GM18526 (cell line): ENCODE results near the gene RMDN2.

Experiments used
- POLR2A ChIP-seq: IDR thresholded peaks from 3 replicates; pipeline ENCODE4 v1.6.1; 2011; ENCODE audit not compliant: insufficient read length; ENCODE audit errors: extremely low read depth

The RMDN2 gene

DNA sequence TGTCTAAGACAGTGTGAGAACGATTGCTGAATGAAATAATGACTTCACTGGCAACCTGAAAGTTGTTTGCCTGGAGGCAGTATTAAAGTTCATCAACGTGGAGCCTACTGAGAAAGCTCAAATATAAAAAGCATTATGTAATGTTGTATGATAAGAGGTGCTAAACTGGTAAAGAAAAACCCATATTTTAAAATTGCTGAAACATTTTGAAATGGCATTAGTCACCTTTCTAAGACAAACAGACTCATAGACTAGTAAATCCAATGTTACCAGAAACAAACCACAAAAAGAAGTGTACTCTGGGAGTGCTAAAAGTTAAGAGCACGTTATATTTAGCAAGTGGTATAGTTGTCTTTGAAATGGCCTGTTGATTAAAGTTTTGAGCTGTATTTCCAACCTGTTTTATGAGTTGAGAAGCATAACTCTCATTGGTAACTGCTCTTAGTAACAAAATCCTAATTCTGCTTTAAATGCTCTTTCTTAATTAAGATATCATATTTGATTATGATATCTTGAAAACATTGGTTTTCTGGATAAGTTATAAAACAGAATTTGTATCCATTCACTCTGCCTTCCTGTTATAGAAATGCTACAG is 88.2 kb downstream of the RMDN2 start:
- TF ChIP-seq POLR2A = no peak

DNA sequence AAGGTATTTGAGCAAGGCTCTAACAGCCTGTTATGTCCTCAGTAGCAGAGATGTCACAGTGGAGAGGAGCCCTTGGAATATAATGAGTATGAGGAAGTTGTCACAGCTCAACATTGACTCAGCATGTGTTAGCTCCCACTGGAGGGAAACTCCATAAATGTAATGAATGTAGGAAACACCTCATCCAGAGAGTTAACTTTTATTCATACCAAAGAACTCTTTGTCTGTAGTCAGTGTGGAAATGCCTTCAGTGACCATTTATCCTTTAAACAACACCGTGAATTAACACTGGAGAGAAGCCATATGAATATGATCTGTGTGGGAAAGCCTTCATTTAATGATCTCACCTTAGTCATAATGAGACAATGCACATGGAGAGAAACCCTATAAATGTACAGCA is 91.1 kb downstream of the RMDN2 start:
- no peak for TF ChIP-seq POLR2A

DNA sequence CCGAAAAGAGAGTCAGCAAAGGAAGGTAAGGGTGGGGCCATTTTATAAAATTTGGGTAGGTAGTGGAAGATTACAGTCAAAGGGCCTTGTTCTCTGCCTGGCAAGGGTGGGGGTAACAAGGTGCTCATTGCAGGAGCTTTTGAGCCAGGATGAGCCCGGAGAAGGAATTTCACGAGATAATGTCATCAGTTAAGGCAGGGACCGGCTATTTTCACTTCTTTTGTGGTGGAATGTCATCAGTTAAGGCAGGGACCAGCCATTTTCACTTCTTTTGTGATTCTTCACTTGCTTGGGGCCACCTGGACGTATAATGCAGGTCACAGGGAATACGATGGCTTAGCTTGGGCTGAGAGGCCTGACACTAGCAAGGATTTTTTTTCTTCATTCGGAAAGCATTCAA is 92.7 kb downstream of the RMDN2 start:
- TF ChIP-seq POLR2A = no peak

DNA sequence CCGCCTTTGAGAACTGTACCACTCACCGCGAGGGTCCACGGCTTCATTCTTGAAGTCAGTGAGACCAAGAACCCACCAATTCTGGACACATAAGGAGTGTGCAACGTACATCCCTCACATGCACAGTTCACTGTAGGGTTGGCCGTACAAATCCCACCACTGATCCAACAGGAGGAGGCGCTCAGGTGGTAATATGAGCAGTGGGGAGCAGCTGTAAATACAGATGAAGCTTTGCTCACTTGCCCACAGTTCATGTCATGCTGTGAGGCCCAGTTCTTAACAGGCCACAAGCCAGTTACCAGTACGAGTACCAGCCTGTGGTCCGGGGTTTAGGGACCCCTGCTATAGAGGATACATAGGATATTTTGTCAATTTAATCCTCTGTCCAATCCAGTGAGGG is 96.5 kb downstream of the RMDN2 start:
- TF ChIP-seq POLR2A = no peak

DNA sequence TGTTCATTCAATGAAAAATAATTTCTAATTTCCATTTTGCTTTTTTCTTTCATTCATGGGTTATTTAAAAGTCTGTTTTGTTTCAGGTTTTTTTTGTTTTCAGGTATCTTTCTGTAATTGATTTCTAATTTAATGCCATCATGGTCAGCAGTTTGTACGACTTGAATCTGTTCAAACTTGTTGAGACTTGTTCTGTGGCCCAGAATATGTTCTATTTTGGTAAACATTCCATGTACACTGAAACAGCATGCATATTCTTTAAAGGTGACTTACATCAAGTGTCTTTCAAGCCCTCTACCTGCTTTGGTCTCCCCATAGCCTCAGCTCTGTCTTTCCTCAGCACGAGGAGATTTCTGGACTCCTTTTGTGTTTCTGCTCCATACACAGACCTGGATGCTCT is 101.8 kb downstream of the RMDN2 start:
- TF ChIP-seq POLR2A = no peak

DNA sequence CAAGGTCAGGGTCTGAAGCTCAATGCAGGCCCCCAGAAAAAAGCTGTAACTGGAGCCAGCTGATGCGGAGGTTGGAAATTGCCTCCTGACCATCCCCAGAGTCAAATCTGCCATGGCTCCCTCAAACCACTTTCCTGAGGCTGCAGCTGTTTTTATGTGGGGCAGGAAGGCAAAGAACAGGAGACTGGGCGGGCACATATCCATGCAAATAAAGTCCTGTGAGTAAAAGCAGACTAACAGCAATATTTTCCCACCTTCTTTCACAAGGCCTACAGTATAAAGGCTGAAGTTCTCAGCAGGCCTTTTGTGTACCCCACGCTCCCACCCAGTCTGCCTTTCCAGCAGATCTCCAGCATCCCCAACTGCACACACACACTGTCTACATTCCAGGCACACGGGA is 103.7 kb downstream of the RMDN2 start:
- TF ChIP-seq POLR2A = no peak

DNA sequence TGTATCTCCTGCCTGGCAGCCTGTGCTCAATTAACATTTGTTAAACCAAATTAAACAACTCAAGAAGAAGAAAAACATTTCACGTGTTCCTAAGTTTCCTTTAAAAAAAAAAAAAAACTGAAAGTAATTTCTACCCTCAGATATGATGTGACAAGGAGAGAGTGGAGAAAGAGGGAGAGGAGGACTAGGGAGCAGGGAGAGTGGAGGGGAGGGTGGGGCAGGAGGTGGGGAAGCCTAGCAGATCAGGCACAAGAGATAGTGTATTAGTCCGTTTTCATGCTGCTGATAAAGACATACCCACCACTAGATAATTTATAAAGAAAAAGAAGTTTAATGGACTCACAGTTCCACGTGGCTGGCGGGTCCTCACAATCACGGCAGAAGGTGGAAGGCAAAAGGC is 104.4 kb downstream of the RMDN2 start:
- TF ChIP-seq POLR2A = no peak

DNA sequence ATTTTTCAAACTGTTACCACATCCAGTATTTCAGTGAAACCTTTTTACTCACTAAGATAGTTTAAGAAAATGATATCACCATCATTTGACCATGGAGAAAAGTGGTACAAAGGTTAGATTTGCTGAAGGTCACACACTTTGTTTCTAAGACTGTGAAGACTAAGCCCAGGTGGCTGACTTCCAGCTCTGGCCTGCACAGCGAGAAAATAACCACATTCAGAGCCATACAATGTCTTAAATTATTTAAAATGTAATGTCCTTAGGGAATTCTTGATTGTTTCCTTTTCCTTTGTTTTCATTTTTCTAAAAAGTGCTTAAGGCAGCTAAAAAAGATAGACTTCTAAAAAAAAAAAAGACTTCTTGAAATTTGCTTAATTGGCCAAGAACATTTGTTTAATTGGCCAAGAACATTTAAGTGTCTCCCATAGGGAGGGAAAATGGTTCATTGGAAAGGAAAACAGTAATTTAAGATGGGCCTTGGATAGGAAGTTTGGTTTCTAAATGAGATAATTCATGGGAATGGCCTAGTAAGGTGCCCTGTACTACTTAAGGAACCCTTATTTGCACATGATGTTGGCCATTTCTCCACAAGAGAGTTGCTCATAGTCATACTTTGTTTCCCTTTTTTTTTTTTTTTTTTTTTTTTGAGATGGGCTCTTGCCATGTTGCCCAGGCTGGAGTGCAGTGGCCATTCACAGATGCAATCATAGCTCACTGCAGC is 105.7 kb downstream of the RMDN2 start:
- TF ChIP-seq POLR2A = no peak

DNA sequence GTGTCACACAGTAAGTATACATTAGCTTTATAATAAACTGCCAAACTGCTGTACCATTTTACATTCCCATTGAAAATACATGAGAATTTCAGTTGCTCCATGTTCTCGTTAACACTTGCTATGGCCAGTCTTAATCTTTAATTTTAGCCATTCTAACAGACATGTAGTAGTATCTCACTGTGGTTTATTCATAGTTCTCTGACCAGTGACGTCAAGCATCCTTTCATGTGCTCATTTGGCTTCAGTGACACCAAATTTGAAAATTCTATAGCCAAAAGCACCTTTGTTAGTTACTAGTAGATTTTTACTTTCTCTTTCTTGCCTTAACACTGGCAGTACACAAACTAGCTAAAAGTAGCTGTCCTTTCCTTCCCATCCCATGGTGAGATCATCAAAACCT is 107.9 kb downstream of the RMDN2 start:
- no peak for TF ChIP-seq POLR2A

DNA sequence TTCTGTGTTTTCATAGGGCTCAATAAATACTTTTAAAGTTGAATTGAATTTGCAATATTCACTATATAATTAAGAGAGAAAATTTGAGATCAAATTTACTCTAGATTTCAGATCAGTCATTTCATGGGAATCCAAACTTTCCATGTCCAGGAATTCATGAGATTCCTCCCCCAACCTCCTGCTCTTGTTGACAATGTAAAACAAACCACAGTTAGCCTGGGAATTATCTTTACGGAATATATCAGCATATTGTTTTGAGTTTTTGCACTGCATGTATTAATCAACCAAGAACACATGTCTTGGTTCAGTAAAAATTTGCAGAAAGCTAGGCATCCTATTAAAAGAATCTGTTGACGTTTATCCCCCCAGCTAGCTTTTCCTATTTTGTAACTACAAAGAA is 108.6 kb downstream of the RMDN2 start:
- TF ChIP-seq POLR2A = no peak

DNA sequence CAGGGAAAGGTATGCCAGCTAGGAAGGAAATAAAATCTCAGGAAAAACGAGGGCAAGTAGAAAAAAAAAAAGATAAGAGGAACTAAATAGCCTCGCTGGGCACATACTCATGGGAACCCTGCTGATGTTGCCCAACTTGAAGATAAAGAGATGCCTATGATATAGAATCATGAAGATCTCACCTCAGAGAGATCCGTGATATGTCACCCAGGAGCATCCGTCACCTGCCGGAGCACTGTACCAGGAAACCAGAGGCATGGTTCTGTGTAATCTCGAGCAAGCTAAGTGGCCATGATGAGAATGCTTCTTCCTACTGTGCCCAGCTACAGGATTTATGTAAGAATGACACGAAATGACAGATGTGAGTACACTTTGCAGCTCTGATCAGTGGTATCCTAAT is 110.9 kb downstream of the RMDN2 start:
- no peak for TF ChIP-seq POLR2A

DNA sequence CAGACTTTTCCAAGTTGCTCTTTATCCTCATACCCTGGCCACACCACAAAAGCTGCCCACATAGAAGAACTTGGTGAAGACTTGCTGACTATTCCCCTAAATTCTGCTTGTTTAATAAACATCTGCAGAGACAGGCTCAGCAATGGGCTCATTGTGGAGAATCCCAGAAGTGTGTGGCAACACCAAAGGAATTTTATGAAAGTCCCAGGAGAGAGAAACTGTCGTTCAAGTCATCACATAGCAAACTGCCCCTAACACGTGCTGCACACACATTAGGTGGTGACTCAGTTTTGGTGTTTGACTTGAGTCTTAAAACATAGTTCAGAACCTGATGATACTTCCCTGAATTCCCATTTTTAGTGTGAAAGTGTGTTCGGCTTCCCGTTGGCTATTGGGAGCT is 112.2 kb downstream of the RMDN2 start:
- TF ChIP-seq POLR2A = no peak

DNA sequence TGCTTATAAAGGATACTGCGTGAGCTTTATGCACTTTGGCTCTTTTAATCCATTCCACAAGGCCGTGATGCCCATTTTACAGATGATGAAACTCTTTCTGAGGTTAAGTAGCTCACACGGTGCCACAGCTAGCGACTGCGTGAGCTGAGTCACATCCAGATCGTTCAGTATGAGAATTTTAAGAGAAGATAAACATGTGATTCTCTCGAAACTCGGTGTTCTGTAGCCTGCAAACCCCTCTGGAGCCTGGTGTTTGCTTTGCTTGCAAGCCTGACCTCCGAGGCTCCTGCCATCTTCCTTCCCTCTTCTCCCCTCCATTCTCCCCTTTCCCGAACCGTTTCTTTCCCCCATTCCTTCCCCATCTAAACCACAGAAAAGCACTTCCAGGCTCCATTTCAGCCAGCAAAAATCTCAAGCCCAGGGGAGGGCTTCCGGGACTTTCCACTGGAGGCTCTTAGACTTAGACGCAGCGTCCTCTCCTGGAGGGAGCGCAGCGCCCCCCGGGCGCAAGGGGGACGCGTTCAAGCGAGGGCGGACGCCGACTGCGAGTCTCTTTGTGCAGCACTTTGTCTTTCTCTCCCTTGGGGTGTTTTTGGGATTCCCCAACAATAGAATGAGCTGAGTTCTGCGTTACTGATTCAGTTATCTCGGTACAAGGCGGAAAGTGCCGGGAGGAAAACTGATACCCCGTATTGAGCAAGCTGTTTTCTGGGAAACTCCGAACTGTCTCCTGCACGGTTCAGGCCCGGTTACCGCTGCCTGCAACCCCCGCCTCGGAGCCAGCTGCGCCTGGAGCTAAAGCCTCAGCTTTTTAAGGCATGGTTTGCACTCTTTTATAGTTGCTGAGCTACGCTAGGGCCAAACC is 112.9 kb downstream of the RMDN2 start:
- no peak for TF ChIP-seq POLR2A

DNA sequence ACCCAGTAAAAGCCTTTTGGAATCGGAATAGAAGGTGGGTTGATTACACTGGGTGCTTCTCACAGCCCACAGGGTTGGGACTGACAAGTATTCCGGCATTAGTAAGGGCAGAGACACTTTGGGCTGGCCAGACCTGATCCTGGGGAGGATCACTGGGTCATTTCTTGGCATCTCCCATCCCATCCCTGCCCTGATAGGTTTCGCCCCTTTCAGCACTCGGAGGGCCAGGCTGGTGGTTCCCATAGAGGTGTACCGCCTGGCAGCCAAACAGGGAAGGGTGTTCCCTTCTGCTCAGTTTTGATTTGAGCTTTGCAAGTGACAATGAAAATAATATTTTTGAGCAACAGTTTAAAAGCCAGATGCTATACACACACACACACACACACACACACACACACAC is 113.6 kb downstream of the RMDN2 start:
- TF ChIP-seq POLR2A = no peak

DNA sequence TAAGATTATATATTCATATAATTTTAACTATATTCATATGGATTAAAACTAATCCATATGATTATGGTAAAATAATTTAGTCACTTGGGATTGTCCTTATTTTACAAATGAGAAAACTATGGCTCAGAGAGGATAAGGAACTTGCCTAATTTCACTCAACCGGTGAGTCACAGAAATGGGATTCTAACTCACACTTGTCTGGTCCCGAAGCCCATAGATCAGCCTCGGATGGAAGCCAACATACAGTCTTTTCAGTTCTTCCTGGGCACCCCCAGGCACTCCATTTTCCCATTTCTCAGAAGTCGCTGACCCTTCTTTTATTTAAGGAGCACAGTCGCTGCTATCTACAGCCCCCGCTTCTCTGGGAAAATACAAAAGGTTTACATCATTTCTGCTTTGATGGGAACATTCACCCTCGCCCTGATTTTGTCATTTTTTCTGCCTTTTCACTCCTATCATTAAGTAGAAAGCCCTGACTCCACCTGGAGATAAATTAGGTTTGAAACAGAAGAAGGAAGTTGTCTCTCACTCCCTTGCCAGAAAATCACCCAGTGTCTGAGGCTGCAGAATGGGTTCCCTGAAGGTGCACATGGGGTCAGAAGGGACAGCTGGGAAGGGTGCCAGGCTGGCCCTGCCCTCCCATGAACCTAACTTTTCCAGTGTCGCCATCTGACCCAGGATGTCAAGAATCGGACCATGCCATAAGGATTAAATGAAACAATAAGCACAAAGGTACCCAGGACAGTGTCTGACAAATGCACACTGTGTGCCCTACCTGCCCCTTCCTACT is 114.2 kb downstream of the RMDN2 start:
- no peak for TF ChIP-seq POLR2A
